ENCODE measurements around the gene MDFIC. TPM values are rescaled to one million over a fixed set of nuclear protein-coding genes. Genes with fewer than 3 reads are reported as not detected.

Gene MDFIC
- total RNA-seq, 6 donors from 2014 or later = 13.8 to 63.9 (median 31.8) TPM

DNA sequence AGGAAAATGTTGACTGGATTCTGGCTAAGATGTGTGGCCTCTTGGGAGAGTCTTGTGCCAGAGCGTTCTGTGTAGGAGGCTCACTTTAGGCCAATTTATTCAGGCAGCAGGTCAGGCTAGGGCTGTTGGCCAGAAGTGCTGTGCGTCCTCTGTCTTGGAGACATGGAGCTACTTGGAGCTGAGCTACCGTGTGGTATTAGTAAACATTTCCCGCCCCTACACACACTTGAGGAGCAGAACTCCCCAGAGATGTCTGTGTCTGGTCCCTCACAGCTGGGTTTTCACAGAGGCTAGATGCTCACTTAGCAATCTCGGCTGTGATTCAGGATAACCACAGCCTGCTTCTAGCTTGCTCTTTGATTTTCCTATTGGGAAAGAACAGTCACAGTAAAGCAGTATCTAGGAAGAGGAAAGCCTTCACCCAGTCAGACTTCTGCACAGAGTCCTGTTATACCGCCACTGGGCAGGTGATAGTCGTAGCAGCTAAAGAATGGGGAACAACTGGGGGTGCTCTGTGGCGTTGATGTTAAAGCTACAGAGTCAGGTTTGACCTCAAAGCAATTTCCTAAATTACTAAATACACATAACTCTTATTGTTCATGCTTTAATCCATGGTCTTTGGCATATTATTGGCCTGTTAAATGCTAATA, 86.7 kb downstream of the MDFIC start:
- peak overlapping the region; percentile 57 to 76 (median 68) for H3K27ac ChIP-seq
- no peak overlapping the region for H3K4me3 ChIP-seq
- no peaks in the 10 kb centered on the region for H3K36me3 ChIP-seq
- H3K27me3 ChIP-seq = no peaks in the 10 kb centered on the region
- peaks cover 23 to 41% (median 34%) of the 10 kb centered on the region in 4 donors for H3K4me1 ChIP-seq
- DNase-seq = peak in 1 of 2 donors; percentile 43
- H3K9me3 ChIP-seq = no peaks in the 10 kb centered on the region
- 33 to 38% methylated on average over 8 of the region's 8 CpGs for WGBS, 2 donors
- peak in 1 of 2 donors; percentile 21 for TF ChIP-seq POLR2AphosphoS5 (IDR thresholded peaks at IDR 0.05)
- no peak for TF ChIP-seq EP300 (IDR thresholded peaks at IDR 0.05)
- peak; percentile 74 to 93 for ATAC-seq (ENCODE audit: low FRiP score in 2 of 2)

DNA sequence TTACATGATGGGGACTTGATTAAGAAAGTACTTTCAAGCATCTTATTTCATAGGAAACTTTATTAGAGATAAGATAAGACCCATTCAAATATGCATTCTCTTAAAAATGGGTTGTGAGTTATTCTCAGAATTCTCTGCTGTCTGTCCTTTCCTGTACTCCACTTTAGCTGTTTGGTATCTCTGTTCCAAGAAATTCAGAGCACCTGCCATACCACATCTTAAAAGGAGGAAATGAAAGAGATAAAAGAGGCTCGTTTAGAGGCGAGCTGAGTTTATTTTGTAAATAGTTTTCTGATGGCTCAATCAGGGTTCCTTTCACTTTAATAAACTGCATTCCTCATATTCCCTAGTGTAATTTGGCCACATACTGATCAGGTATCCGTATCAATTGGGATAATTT, 87.2 kb downstream of the MDFIC start:
- H3K36me3 ChIP-seq = no peaks in the 10 kb centered on the region
- 10 to 14% methylated on average over 3 of the region's 3 CpGs for WGBS, 2 donors
- no peaks in the 10 kb centered on the region for H3K27me3 ChIP-seq
- H3K27ac ChIP-seq = peak overlapping the region; percentile 40 to 76 (median 62)
- TF ChIP-seq POLR2AphosphoS5 (IDR thresholded peaks at IDR 0.05) = no peak
- TF ChIP-seq EP300 (IDR thresholded peaks at IDR 0.05) = no peak
- no peak for TF ChIP-seq POLR2A (IDR thresholded peaks at IDR 0.05)
- TF ChIP-seq CTCF (IDR thresholded peaks at IDR 0.05) = no peak
- ATAC-seq (ENCODE audit: low FRiP score in 2 of 2) (no peak), DNase-seq (no peak)
- H3K4me3 ChIP-seq = no peak overlapping the region
- no peaks in the 10 kb centered on the region for H3K9me3 ChIP-seq
- H3K4me1 ChIP-seq = peaks cover 23 to 41% (median 35%) of the 10 kb centered on the region in 4 donors

DNA sequence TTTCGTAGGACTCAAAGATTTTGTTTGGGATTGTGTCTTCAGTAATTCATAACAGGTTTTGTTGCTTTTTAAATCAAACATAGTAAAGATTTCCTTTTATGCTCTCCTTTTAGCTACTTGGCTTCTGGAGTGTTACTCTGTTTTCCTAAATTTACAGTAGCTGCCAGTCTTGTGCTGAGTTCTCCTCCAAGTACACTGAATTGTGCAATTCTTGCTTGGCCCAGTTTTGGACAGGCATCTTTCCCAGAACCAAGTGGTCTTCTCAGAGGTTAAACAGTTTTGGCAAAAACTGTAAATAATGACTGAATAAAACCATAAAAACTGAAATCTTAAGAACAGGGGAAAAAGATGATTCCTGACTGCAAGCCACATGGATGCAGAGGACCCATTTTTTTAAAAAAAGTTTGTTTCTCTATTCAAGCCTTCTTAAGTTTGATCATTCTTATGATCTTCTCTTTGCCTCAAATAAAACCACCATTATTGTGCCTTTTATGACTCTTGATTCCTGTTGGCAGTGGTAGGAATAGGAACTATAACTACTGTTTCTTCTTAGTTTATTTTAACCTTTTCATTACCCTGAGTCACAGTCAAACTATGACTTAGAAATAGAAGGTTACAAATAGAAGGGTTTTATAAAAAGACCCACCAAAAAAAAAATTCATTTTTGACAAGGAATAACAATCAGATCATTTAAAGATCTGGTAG, 88.0 kb downstream of the MDFIC start:
- Histone ChIP-seq H3K9me3 (no peaks in the 10 kb centered on the region), H3K4me3 (no peak overlapping the region), H3K4me1 (peaks cover 23 to 43% (median 36%) of the 10 kb centered on the region in 4 donors), H3K36me3 (no peaks in the 10 kb centered on the region), H3K27me3 (no peaks in the 10 kb centered on the region), H3K27ac (peak overlapping the region; percentile 40 to 76 (median 62))
- WGBS, 2 donors = 25 to 58% methylated on average over 1 of the region's 1 CpG
- peak in 1 of 4 donors; percentile 47 for TF ChIP-seq EP300 (IDR thresholded peaks at IDR 0.05)
- TF ChIP-seq CTCF (IDR thresholded peaks at IDR 0.05) = no peak
- ATAC-seq (ENCODE audit: low FRiP score in 2 of 2) = peak in 1 of 2 donors; percentile 75
- peak in 1 of 2 donors; percentile 27 for DNase-seq

- H3K27ac ChIP-seq = peak overlapping the region in 1 of 4 donors; percentile 57
- WGBS, 2 donors = 37 to 53% methylated on average over 1 of the region's 1 CpG
Measured at GRCh38 chr7:115010441-115010820, 88.5 kb downstream of the MDFIC start.

More at GRCh38 chr7:115010441-115010820, 88.5 kb downstream of the MDFIC start:
- no peak overlapping the region for H3K4me3 ChIP-seq
- TF ChIP-seq POLR2A (IDR thresholded peaks at IDR 0.05) (no peak), CTCF (IDR thresholded peaks at IDR 0.05) (no peak), EP300 (IDR thresholded peaks at IDR 0.05) (no peak), POLR2AphosphoS5 (IDR thresholded peaks at IDR 0.05) (no peak)
- DNase-seq = no peak
- no peaks in the 10 kb centered on the region for H3K9me3 ChIP-seq
- H3K4me1 ChIP-seq = peaks cover 23 to 43% (median 36%) of the 10 kb centered on the region in 4 donors
- ATAC-seq (ENCODE audit: low FRiP score in 2 of 2) = no peak
- H3K27me3 ChIP-seq = no peaks in the 10 kb centered on the region
- no peaks in the 10 kb centered on the region for H3K36me3 ChIP-seq

Measured in upper lobe of left lung (tissue), 6 donors.